Right ventricle myocardium superior (tissue), 1 donor: ENCODE measurements around the gene TRIM22. TPM values are rescaled to one million over a fixed set of nuclear protein-coding genes. Genes with fewer than 3 reads are reported as not detected.

Experiments used
- ATAC-seq: fragments of 200-7000 bp; cut with Tn5 transposase; one replicate; pipeline ENCODE4 v1.9.1; 2020; ENCODE audit warnings: mild to moderate bottlenecking; ENCODE audit not compliant: poor library complexity
- DNase-seq: peaks from one replicate; pipeline ENCODE4 v3.0.0-alpha.2; 2020
- intact Hi-C: fragments of 100-400 bp; cut with DNase I; formaldehyde crosslinking; loops from one replicate; pipeline ENCODE4 v1.11.2; 2022
- total RNA-seq: library from RNA; stranded (reverse); fragmentation: NEBNext Ultra II Directional; extraction: Animal tissue kit (Norgen Biotek cat#: 25700); gene quantifications from one replicate; pipeline ENCODE4 v1.2.1, GENCODE V29; 2021
- donor health status: DM: no; HTN: yes; CAD: no; lungs with severe emphysema.

TRIM22 gene
- total RNA-seq, 1 donor from 2014 or later, result 18.2 TPM

DNA sequence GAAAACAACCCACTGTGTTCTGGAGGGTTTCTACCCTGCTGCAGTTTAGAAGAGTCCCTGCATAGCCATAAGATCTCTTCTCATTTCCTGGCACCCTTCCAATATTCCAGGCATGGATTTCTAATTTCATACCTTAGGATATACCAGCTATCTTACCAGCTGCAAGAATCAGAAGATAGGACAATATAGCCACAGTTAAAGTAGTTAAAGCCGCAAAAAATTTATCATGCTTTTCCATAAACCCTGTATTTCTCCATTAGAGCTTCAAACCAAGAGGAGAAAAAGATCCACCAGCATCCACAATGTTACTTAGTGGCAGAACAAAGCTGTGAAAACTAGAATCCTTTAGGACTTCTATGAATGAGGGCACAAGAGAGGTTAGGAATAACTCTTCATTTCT, 38.1 kb downstream of the TRIM22 start:
- ATAC-seq, result no peak
- intact Hi-C loops, result no loop called here
- DNase-seq, result no peak

DNA sequence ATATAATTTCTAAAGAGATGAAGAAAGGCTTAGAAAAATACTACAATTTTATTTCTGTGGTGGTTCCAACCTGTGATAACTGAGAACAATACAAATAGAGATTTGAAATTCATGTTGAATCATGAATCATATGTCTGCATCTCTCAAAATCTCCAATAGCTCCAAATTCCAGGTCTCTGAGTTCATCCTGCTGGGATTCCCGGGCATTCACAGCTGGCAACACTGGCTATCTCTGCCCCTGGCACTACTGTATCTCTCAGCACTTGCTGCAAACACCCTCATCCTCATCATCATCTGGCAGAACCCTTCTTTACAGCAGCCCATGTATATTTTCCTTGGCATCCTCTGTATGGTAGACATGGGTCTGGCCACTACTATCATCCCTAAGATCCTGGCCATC, 46.8 kb downstream of the TRIM22 start, which contains the start of gene OR56B1:
OR56B1 (plus strand) TSS at position 53 of the 400 bp plus-strand sequence; CDS start at position 122, 69 bp downstream.
- intact Hi-C loops, result no loop called here
- no peak for ATAC-seq
- no peak for DNase-seq

DNA sequence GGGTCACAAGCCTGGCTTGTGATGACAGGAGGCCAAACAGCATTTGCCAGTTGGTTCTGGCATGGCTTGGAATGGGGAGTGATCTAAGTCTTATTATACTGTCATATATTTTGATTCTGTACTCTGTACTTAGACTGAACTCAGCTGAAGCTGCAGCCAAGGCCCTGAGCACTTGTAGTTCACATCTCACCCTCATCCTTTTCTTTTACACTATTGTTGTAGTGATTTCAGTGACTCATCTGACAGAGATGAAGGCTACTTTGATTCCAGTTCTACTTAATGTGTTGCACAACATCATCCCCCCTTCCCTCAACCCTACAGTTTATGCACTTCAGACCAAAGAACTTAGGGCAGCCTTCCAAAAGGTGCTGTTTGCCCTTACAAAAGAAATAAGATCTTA, 47.5 kb downstream of the TRIM22 start:
- no peak for DNase-seq
- intact Hi-C loops, result no loop called here
- no peak for ATAC-seq

DNA sequence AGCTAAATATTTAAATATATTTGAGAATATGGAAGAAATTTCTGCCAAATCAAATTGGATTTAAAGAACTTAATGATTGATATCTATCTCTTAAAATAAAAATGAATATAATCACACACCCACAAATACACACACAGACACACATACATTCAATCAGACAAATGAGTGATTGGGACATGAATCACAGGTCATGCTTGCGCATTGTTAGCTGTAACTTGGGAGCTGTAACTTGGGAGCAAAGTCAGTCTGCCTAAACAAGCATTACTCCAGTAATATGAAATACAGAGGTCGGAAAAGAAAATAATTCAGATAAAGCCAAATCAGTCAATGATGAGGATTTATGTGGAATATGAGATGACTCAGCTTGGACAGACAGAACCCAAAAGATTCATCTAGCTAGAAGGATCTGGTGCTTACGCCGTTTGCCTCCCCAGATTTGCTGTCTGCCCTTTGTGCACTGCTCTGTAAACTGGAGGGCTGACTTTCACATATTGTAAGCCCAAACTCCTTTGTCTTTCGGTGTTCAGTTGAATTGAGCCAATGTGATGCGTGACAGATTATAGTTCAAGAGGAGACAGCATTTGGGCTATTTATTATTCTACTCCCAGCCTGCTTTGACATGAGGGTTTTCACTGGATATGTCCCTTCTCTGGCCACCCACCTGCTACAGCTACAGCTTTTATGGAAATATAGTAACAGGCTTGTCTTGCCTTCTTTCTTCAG, 48.2 kb downstream of the TRIM22 start:
- no peak for ATAC-seq
- intact Hi-C loops, result no loop called here
- DNase-seq, result no peak

DNA sequence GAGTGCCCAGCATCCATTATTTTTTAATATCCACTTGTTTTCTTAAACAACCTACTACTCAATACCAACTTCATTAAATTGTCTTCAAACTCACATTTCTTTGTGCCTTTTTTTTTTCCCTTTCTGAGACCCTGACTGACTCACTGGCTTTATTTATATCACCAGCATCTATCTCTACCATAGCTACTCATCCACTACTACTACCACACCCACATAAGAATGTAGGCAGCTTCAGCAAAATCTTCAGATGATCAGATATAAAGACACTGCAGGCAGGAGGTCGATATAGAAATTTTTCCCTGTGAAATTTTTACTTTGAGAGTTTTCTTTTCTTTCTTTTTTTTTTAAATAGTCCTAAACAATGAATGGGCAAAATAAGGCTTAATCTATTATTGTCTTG, 48.8 kb downstream of the TRIM22 start:
- ATAC-seq (no peak), DNase-seq (no peak)
- intact Hi-C loops, result no loop called here

DNA sequence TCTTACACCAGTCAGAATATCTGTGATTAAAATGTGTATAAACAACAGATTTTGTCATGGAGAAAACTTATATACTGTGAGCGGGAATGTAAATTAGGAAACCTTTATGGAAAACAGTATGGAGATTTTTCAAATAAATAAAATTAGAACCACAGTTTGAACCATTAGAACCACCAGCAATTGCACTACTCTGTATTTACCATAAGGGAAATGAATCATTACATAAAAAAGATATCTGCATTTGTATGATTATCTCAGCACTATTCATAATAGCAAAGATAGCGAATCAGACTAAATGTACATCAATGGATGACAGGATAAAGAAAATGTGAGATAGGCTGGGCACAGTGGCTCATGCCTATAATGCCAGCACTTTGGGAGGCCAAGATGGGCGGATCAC, 57.0 kb downstream of the TRIM22 start:
- ATAC-seq (no peak), DNase-seq (no peak)
- intact Hi-C loops, result no loop called here

DNA sequence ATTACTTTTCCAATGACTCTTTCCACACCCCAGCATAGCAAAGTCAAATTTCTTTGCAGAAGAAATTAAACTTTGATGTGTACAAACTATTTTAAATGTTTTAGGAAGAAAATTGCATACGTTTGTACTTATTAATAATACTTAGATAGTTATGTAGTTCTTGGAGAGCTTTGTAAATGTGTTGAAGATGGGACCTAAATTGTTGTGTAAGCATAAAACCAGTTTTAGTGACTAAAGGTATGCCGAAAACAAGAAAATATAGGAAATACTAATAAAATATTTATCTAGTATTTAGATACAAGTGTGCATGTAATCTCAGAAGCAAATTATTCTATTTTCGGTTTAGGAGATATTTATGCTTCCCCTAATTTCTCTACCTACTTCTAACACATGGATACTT, 60.2 kb downstream of the TRIM22 start:
- DNase-seq (no peak), ATAC-seq (no peak)
- intact Hi-C loops, result no loop called here

DNA sequence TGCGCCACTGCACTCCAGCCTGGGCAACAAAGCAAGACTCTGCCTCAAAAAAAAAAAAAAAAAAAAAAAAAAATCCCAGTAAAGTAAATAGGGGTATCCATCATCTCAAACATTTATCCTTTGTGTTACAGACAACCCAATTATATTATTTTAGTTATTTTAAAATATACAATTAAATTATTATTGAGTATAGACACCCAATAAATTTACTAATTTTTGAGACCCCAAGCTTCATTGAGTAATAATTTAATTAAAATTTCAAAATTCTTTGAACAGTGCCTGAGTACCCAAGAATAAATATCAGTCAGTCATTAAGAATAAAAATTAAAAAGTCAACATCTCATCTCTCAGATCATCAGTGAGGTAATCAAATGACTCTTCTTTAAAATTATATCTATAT, 64.4 kb downstream of the TRIM22 start, which contains the start of gene OR52N4:
OR52N4 (plus strand) TSS at position 301 of the 400 bp plus-strand sequence. CDS start 498 bp downstream, outside the sequence.
- no peak for ATAC-seq
- intact Hi-C loops, result no loop called here
- DNase-seq, result no peak

Other genes with a start within 250 kb of the TRIM22 start
- gene OR51I1, start 248.3 kb upstream of the TRIM22 start, total RNA-seq, result not detected
- not detected for gene OR51I2, start 240.5 kb upstream of the TRIM22 start, total RNA-seq
- gene OR52D1, start 201.1 kb upstream of the TRIM22 start, total RNA-seq, result not detected
- gene UBQLN3, start 179.8 kb upstream of the TRIM22 start, total RNA-seq, result not detected
- gene UBQLNL, start 173.1 kb upstream of the TRIM22 start, total RNA-seq, result not detected
- gene OR52H1, start 141.2 kb upstream of the TRIM22 start, total RNA-seq, result not detected
- not detected for gene OR52B6, start 108.9 kb upstream of the TRIM22 start, total RNA-seq
- 0.91 TPM for gene TRIM6, start 93.2 kb upstream of the TRIM22 start, total RNA-seq
- 1.6 TPM for gene TRIM34, start 64.8 kb upstream of the TRIM22 start, total RNA-seq
- gene TRIM5, start 4.7 kb upstream of the TRIM22 start, total RNA-seq, result 8.1 TPM
- not detected for gene OR56B1, start 46.7 kb downstream of the TRIM22 start, total RNA-seq
- gene OR52N4, start 64.5 kb downstream of the TRIM22 start, total RNA-seq, result not detected
- not detected for gene OR52N5, start 93.6 kb downstream of the TRIM22 start, total RNA-seq
- not detected for gene OR52N1, start 101.5 kb downstream of the TRIM22 start, total RNA-seq
- gene OR52N2, start 119.1 kb downstream of the TRIM22 start, total RNA-seq, result not detected
- not detected for gene OR52E6, start 152.1 kb downstream of the TRIM22 start, total RNA-seq
- not detected for gene OR52E8, start 167.9 kb downstream of the TRIM22 start, total RNA-seq
- not detected for gene OR52E4, start 190.8 kb downstream of the TRIM22 start, total RNA-seq
- not detected for gene OR52E5, start 203.4 kb downstream of the TRIM22 start, total RNA-seq